ENCODE measurements around the gene GJD3.

The GJD3 gene

DNA sequence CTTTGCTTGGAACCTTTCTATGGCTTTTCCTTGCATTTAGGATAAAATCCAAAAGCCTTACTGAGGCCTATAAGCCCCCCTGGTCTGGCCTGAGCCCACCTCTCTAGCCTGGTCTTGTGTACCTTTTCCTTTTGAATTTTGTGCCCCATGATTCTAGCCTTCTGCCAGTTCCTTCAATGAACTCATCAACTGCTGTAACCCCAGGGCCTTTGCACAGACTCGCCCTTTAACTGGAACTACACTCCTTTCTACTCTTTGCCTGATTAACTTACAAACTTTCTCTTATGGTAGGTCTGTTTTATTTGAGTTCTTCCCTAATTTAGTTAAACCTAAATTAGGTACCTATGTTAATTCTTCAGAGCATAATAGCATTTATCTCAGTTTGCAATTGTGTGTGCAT lies 24.2 kb downstream of the GJD3 start:
- no peak for DNase-seq (ENCODE audit: low read depth)

DNA sequence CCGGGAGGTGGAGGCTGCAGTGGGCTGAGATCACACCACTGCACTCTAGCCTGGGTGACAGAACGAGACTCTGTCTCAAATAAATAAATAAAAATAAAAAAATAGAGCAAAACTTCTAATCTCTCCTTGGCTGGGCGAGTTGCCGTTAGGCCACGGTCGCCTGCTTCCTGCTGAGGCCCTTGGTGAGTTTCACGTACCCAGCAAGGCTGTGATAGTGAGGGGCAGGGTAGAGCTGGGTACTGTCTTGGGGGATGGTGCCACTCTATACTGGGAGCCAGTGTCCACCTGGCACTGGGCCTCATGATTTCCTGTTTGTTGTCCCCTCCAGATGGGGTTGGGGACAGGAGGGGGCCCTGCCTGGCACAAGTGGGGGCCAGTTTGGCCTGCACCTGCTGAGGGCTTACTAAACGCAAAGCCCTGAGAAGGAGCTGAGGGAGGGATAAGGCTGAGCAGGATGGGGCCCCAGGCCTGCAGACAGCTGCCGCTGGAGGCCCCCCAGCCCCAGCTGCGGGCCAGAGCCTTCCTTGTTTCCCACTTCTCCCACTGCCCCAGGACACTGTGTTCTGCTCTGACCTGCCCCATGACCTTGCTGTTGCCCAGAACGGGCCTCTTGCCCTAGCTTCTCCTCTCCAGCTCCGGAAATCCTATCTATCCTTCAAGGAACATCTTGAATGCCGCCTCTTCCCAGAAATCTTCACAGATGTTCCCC lies 25.4 kb downstream of the GJD3 start:
- no peak for DNase-seq (ENCODE audit: low read depth)

- no peak for DNase-seq (ENCODE audit: low read depth)
These were observed 26.5 kb downstream of the GJD3 start for GRCh38 chr17:40338058-40338457.

DNA sequence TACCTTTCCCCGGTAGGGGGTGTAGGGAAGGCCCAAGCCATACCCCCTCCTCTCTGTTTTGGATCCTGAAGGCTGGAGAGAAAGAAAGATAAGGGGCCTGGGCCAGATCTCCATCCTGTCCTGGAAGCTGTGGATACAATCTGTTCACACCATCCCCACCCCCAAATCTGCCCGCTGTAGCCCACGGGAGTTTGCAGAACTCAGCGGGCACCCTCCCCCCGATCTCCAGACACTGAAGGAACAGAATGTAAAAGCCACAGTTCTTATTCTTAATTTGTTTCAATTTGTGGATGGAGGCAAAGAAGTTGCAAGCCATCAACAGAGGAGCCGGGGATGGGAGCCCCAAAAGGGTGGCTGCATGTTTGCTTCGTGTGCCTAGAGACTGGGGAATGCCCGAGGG lies 27.2 kb downstream of the GJD3 start:
- DNase-seq (ENCODE audit: low read depth), result no peak

- DNase-seq (ENCODE audit: low read depth), result no peak
These were observed 28.9 kb downstream of the GJD3 start for GRCh38 chr17:40335620-40336019.

DNA sequence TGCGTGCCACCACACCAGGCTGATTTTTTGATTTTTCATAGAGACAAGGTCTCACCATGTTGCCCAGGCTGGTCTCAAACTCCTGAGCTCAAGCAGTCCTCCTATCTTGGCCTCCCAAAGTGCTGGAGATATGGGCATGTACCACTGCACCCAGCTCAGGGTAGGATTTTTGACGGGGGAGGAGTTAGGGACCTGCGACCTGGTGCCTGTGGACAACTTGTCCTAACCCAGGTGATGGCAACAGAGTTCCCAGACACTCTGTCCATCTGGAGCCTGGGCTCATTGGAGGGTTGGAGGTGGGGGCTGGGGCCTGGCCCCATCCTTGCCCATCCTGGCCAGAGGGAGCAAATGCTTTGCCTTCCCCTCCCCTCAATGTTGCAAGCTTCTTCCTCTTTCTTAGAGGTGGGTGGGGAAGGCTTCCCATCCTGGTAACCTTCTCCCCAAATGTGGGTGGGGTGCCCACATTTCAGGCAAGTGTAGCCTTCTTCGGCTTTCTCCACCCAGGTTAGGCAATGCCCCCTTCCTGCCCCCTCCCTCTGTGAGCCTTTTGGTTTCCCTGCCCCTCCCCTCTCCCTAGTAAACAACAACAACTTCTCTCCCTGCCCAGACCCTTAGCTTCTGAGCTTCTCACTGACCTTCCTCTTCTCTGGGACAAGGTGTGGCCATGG lies 30.6 kb downstream of the GJD3 start:
- no peak for DNase-seq (ENCODE audit: low read depth)

- no peak for DNase-seq (ENCODE audit: low read depth)
These were observed 32.5 kb downstream of the GJD3 start for GRCh38 chr17:40331743-40332641.

DNA sequence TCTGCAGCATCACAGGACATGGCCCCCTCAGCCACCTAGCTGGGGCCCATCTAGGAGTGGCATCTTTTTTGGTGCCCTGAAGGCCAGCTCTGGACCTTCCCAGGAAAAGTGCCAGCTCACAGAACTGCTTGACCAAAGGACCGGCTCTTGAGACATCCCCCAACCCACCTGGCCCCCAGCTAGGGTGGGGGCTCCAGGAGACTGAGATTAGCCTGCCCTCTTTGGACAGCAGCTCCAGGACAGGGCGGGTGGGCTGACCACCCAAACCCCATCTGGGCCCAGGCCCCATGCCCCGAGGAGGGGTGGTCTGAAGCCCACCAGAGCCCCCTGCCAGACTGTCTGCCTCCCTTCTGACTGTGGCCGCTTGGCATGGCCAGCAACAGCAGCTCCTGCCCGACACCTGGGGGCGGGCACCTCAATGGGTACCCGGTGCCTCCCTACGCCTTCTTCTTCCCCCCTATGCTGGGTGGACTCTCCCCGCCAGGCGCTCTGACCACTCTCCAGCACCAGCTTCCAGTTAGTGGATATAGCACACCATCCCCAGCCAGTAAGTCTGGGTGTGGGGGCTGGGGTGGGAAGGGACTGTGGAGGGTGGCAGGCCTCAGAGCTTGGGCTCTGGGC lies 33.6 kb downstream of the GJD3 start:
- DNase-seq (ENCODE audit: low read depth), result no peak

DNA sequence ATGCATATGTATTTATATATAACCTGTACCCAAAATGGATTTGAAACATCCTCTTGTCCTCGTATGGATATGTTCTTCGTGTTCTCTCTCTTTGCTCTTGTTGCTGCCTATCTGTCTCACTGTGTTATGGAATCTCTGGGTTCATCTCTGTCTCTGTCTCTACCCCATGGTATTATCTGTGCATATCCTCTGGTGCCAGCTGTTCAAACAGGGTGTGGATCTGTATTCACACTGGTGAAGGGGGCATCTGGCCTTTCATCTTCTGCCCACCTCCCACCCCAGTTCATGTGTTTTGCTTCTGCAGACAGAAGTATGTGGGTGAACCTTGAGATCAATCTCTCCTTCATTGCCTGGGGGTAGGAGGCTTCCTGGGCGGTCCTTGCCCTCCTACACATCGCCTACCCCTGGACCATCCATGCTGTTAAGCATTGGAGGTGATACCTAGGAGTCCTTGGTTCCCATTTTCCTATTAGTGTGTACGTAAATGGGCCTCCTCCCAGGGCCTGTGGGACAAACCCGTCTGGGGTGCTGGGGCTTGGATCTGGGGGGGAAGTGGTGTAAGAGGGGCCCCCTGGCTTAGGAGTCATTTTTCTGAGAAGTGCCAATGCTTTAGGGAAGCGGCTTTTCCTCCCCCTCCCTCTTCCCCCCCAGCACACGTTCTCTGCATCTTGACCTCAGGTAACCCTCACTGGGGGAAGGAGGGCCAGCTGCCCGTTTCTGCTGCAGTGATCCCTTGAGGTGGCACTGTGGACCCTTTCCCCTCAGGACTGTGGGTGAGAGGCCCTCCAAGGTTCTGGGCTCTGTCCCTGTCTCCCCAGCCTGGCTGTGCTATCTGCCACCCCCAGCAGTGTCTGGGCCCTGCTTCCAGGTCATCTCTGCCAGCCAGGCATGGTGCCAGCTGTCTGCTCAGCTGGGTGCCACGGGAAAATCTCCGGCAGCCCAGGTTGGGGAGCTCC lies 34.4 kb downstream of the GJD3 start:
- DNase-seq (ENCODE audit: low read depth), result no peak

GRCh38 chr17:40328386-40328766 lies 36.2 kb downstream of the GJD3 start:
- DNase-seq (ENCODE audit: low read depth), result no peak

GRCh38 chr17:40327735-40328385 lies 36.7 kb downstream of the GJD3 start:
- no peak for DNase-seq (ENCODE audit: low read depth)

GRCh38 chr17:40327244-40327729 lies 37.2 kb downstream of the GJD3 start:
- DNase-seq (ENCODE audit: low read depth), result no peak

- DNase-seq (ENCODE audit: low read depth), result no peak
These were observed 37.7 kb downstream of the GJD3 start for GRCh38 chr17:40326832-40327199.

GRCh38 chr17:40326014-40326831 lies 38.3 kb downstream of the GJD3 start:
- DNase-seq (ENCODE audit: low read depth), result no peak

GRCh38 chr17:40325156-40326013 lies 39.2 kb downstream of the GJD3 start:
- no peak for DNase-seq (ENCODE audit: low read depth)

- peak; percentile 63 for DNase-seq (ENCODE audit: low read depth)
These were observed 40.9 kb downstream of the GJD3 start for GRCh38 chr17:40323391-40324381.
